ENCODE data around the gene KRT71.

KRT71 gene

DNA sequence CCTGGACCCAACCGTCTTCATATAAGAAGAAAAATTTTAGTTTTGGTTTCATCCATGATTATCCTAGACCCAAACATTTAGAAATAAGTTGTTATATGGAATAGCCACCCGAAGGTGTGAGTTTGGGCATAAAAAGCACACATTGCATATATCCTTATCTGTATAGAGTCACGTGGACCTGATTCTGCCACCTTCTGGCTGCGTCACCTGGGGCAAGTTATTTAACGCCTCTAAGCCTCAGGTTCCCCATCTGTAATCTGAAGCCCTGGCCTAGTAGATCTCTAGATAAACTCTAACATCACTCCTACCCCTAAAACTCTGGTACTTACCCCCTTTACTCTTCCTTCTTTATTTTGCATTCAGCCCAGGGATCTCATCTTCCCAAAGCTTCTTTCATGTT lies 18.5 kb downstream of the KRT71 start:
- FAIRE-seq = no peak

DNA sequence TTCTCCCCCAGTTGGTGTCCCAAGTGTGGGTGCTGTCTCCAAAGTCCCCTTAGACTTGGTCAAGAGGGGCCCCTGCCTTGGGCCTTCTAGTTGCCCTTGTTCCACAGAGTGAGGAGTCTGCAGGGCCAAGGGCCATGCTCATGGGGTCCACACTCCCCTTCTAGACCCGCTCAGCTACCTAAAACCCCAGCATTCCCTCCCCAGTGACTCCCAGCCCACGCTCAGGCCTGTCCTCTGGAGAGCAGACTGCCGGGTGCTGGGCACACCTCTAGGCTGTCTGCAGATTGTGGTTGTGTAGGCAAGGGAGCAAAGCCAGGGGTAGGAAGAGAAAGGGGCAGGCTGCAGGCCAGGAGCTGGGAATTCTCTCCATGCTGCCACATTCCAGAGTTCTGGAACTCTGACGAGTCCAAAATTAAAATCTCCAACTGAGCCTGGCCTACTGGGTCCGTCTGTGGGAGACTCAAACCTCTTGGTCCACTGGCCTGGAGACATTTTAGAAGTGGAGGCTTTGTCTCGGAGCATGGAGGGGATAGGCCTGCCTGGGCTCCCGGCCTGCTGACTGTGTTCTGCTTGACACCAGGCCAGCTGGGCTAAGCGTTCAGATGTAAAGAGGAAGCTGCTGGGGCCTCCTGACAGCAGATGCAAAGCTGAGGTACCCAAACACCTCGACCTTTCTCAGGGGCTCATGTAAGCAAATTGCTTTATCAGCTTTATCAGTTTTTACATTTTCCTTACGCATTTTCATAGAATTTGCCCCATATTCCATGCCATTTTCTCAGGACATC lies 19.1 kb downstream of the KRT71 start:
- no peak for FAIRE-seq

- FAIRE-seq = no peak
Measured at GRCh38 chr12:52532636-52533035, 20.3 kb downstream of the KRT71 start.

GRCh38 chr12:52531566-52532300 lies 21.2 kb downstream of the KRT71 start:
- FAIRE-seq = no peak

DNA sequence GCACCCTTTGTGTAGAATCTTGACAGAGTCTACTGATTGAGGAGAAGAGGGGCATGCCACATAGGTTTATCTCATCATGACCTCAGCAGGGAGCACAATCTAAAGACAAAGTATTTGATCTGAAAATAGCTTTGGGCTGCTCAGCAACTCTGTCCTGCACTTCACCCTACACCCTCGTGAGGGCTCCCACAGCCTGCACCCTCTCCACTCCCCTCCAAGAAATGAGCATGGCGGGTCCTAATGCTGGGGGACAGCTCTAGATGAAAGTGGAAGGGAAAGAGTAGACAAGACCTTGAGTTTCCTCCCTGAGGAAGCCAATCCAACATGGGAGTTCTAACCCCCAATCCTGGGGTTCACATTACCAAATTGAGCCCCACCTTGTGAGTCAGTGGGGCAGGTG lies 22.0 kb downstream of the KRT71 start:
- FAIRE-seq = no peak

DNA sequence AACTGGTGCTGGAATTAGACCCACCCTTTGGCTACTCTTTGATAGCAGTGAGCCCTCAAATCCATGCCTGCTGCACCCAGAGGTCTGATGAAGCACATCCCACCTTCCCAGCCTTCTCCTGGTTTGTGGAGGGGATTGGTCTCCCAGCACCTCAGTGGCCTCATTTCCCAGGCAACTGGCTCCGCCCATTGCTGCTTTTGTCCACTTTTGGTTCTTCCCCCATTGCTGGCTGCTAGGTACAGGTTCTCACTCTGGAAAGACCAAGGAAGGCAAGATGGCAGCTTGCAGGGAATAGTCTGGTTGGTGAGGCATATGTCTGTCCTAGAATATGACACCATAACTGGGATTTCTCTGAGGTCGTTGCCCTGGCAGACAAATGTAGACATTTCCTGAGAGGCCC lies 22.6 kb downstream of the KRT71 start:
- FAIRE-seq = no peak

DNA sequence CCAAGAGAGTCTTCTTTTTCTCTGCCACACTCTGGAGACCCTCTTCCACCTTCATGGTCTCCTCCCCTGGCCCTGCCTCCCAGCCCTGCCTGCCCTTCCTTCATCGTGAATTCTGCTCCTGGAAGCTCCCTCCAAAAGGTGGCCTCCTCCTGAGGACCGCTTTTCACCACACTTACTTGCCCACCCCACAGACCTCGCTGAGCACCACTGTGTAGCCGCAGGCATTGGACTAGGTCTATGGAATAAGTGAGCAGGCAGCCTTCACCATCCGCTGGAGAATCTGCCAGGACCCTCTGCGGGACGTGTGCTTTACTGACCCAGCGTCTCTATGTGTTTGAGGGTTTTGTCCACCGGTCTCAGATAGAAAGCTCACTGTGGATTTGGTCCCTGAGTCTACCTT lies 23.1 kb downstream of the KRT71 start:
- FAIRE-seq = no peak

- FAIRE-seq = no peak
Measured at GRCh38 chr12:52529417-52529816, 23.5 kb downstream of the KRT71 start.

DNA sequence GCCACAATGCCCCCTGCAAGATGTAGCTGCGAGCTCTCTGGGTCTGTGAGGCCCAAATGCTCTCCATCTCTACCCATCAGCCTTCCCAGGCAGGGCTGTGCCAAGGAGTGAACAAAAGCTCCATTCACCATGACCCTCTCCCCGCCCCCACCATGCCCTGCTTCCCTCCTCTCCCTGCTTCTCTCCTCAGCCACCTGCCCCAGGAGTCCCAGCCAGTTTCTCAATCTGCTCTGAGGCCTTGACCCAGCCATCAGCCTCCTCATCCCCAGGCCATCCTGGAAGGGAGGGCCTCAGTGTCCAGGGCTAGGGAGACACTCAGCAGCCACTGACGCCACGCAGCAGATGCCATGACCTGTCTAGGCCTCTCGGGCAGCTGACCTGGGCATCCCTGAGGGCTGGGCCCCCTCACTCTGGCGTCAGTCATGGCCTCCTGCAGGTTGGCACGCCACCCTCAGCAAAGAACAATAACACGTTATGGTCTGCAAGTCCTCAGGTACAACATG lies 24.3 kb downstream of the KRT71 start:
- no peak for FAIRE-seq

- no peak for FAIRE-seq
Measured at GRCh38 chr12:52527121-52527800, 25.7 kb downstream of the KRT71 start.

DNA sequence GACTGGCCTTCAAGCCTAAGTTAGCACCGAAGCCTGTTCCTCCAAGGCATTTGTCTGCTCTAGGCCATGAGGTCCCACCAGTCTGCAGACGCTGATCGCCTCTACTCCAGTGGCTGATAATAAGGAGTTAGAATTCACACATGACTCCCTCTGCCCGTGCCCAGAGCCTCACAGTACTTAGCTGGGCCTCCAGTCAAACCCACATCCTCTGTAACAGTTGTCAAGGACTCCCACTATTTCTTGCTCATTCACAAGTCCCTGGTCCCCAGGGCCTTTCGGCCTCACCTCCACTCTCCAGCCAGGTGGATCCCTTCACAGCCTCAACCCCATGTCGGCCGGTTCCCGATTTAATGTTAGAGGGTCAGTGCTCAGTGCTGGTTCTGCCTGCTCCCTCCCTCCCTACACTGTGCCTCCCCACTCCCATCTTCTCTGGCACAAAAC lies 26.4 kb downstream of the KRT71 start:
- FAIRE-seq = no peak

- FAIRE-seq = no peak
Measured at GRCh38 chr12:52525661-52526499, 27.1 kb downstream of the KRT71 start.

DNA sequence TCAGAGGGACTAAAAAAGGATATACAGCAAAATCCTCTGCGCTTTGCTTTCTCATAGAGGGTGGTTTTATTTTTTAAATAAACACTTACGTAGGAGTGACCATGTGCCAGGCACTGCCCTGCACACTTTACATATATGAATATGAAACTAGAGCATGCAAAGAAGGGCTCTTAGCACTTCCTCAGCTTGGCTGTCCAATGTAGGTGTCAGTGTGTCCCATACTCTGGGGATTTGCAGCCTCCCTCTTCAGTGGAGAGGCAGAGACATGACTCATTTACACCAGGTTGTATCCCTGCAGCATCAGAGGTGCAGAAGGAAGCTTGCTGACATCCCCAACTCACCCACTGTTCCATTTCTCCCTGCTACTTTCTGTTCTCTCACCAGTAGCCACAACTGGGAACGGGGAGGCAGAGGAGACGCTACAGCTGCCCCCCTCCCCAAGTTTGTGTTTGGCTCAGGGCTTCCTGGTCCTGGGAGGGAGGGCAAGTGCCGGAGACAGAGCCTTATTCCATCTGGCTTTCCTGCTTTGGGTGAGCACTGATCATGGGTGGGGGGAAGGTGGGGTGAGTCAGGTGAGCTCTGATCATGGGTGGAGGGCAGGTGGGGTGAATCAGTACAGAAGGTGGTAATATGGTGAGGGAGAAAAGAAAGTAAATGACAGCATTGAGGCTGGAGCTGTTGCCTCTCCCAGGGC lies 27.9 kb downstream of the KRT71 start:
- FAIRE-seq = no peak

DNA sequence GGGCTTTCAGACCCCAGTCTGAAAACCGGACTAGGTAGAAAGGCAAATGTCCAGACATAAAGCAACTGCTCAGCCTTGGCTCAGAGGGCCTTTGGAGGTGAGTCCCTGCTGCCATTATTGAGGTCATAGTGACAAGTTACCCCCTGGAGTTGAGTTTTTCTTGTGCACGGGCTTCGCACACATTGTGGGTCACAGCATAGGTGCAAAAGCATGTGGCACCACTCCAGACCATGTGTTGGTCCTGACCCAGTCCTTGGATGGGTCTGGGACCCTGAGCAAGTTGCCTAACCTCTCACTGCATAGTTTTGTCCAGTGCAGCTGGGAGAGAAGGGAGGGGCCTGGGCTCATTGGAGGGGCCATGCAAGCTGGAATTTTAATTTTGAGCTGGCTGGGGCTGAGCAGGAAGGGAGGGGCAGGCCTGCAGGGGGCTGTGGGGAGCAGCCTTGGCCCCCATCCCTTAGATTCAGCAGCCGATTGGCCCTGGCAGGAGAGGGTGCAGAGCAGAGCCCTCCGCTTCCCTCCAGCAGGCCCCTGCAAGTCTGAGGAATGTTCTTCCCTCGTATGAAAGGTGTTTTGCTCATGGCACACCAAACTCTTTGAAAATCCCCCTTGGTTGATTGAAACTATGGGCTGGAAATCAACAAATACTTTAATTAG lies 28.6 kb downstream of the KRT71 start:
- no peak for FAIRE-seq

- no peak for FAIRE-seq
Measured at GRCh38 chr12:52523824-52524223, 29.1 kb downstream of the KRT71 start.

GRCh38 chr12:52522346-52523011 lies 30.5 kb downstream of the KRT71 start:
- FAIRE-seq = no peak

DNA sequence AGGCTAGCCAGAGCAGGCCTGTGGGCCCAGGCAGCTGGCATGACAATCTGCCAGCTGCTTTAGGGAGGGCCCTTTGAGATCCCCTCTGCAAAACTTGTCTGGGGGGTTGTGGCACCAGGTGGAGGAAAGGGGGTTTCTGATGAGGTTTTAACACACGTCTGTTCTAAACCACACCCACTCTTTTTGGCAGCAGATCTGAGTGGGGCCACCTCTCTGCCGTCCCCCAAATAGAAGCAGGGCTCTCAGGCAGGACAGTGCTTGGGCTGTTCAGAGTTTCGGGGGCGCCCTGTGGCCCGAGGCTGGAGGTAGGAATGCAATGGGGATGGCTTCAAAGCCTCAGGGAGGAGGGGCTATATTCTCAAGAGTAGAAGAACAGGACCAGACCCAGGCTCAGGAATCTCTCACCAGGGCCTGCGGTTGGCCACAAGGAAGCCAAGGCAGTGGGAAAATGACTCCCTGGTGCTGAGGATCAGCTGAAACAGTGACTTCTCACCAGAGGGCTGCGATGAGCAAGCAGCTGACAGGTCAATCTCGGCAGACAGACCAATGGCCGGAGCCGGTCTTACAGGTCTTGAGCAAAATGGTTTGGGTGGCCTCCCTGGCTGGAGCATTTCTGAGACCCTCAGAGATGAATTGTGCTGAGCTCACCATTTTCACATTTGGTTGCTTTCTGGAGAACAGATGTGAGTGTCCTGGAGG lies 31.2 kb downstream of the KRT71 start:
- no peak for FAIRE-seq

DNA sequence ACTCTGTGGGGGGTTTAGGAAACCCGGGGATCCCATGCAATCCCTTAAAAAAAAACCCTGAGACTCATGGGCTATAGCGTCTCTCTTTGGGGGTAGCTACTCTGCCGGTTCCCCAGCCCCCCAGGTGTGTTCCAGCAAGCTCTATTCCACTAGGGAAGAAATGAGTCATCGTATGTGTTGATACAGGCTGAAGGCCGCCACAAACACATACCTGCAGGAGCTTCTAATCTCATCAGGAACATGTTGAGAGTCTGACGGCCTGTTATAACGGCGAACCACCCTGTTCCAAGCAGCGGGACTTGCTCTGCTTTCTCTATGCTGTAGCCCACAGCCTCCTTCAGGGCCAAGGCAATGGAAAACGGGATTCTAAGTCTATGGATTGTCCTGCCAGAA lies 31.8 kb downstream of the KRT71 start:
- no peak for FAIRE-seq

DNA sequence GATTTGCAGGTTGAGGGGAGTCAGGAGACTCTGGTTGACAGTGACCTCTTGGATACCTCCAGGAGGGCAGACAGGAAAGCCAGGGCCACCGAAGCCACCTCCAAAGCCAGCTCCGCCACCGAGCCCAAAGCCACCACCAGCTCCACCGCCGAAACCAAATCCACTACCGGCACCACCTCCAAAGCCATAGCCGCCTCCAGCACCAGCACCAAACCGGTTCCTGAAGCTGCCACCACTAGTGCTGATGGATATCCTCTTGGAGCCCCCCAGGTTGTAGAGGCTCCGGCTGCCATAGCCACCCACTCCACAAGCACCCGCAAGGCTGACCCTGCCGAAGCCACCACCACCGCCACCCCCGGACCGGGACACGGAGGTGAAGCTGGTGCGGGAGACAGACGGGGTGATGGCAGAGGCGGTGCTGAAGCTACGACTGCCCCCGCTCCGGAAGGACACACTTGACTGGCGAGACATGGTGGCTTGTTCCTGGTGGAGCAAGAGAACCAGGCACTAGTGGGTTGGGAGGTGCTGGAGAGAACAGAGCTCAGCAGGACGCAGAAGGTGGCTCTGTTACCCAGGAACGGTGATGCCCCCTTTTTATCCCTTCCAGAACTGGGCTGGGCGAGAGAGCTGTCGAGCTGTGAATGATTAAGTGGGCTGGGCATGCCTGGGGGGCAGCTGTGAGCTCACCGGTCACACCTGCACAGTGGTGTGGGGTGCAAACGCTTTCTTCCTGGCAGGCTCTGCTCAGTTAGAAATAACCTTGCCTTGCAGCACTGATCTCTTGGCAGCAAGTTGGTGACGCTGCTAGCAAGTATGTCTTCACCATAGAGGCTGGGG lies 32.9 kb downstream of the KRT71 start, which contains the start of gene KRT5:
Gene KRT5, minus strand, starts transcription at position 569 of the 837 bp plus-strand sequence. Its CDS starts 98 bp downstream, at position 471.
- no peak for FAIRE-seq

All from colon (tissue), 2 donors.